ENCODE data around the gene SLC35G1.

The SLC35G1 gene

GRCh38 chr10:93876381-93876780 lies 17.4 kb upstream of the SLC35G1 start:
- TF ChIP-seq CTCF (IDR thresholded peaks at IDR 0.05; ENCODE audit: low read depth, low read length, missing control alignments) = no peak
- no peak overlapping the region for H3K4me3 ChIP-seq (ENCODE audit: low read depth, low read length)
- no peak for DNase-seq (ENCODE audit: low read depth)

- no peak for DNase-seq (ENCODE audit: low read depth)
- TF ChIP-seq CTCF (IDR thresholded peaks at IDR 0.05; ENCODE audit: low read depth, low read length, missing control alignments) = no peak
- no peak overlapping the region for H3K4me3 ChIP-seq (ENCODE audit: low read depth, low read length)
Measured at GRCh38 chr10:93879273-93879672, 14.5 kb upstream of the SLC35G1 start.

GRCh38 chr10:93894516-93895378 lies 969 bp downstream of the SLC35G1 start:
- no peak for TF ChIP-seq CTCF (IDR thresholded peaks at IDR 0.05; ENCODE audit: low read depth, low read length, missing control alignments)
- H3K4me3 ChIP-seq (ENCODE audit: low read depth, low read length) = peak overlapping the region; percentile 89
- DNase-seq (ENCODE audit: low read depth) = no peak

GRCh38 chr10:93897070-93897780 lies 3.4 kb downstream of the SLC35G1 start:
- H3K4me3 ChIP-seq (ENCODE audit: low read depth, low read length) = no peak overlapping the region
- no peak for TF ChIP-seq CTCF (IDR thresholded peaks at IDR 0.05; ENCODE audit: low read depth, low read length, missing control alignments)
- DNase-seq (ENCODE audit: low read depth) = no peak

GRCh38 chr10:93899109-93899508 lies 5.3 kb downstream of the SLC35G1 start:
- TF ChIP-seq CTCF (IDR thresholded peaks at IDR 0.05; ENCODE audit: low read depth, low read length, missing control alignments) = no peak
- no peak overlapping the region for H3K4me3 ChIP-seq (ENCODE audit: low read depth, low read length)
- no peak for DNase-seq (ENCODE audit: low read depth)

- no peak for TF ChIP-seq CTCF (IDR thresholded peaks at IDR 0.05; ENCODE audit: low read depth, low read length, missing control alignments)
- DNase-seq (ENCODE audit: low read depth) = no peak
- H3K4me3 ChIP-seq (ENCODE audit: low read depth, low read length) = no peak overlapping the region
Measured at GRCh38 chr10:93903051-93903450, 9.3 kb downstream of the SLC35G1 start.

Data from GM12864 (cell line).